Mesenchymal stem cell (in vitro differentiated cells and primary cell): ENCODE data around the gene HAUS3.
A peak's percentile ranks its signal among the peaks of the same experiment; 100 is the strongest.

ENCODE experiments used
- DNase-seq: peaks from one replicate; pipeline ENCODE4 v3.0.0-alpha.2; 2013
- H2AFZ ChIP-seq: one replicate; pipeline ENCODE4 v1.6.1; 2013; ENCODE audit warnings: low read depth, mild to moderate bottlenecking, control low read depth, inconsistent platforms, low read length, moderate library complexity
- H2AK5ac ChIP-seq: 2 replicates; pipeline ENCODE4 v1.6.1; 2013; ENCODE audit warnings: low read length, moderate library complexity, mild to moderate bottlenecking, inconsistent platforms; ENCODE audit not compliant: severe bottlenecking
- H2BK120ac ChIP-seq: one replicate; pipeline ENCODE4 v1.6.1; 2013; ENCODE audit warnings: low read depth, mild to moderate bottlenecking, inconsistent platforms, low read length, moderate library complexity
- H2BK12ac ChIP-seq, 2 experiments: one replicate each; pipeline ENCODE4 v1.6.1; 2013; ENCODE audit warnings: inconsistent platforms in 2 of 2, low read length in 2 of 2, mild to moderate bottlenecking in 2 of 2, moderate library complexity in 2 of 2, control low read depth in 1 of 2
- H2BK15ac ChIP-seq: one replicate; pipeline ENCODE4 v1.6.1; 2013; ENCODE audit warnings: mild to moderate bottlenecking, low read depth, inconsistent platforms; ENCODE audit not compliant: poor library complexity, severe bottlenecking
- H2BK5ac ChIP-seq: 2 replicates; pipeline ENCODE4 v1.6.1; 2013; ENCODE audit warnings: low read depth, mild to moderate bottlenecking, low read length, control low read depth, inconsistent platforms; ENCODE audit not compliant: poor library complexity, severe bottlenecking
- H3K14ac ChIP-seq, 2 experiments: one replicate each; pipeline ENCODE4 v1.6.1; 2013; ENCODE audit warnings: inconsistent platforms in 2 of 2, low read length in 2 of 2, control low read depth in 1 of 2, mild to moderate bottlenecking in 1 of 2, moderate library complexity in 1 of 2
- H3K18ac ChIP-seq, 2 experiments: one replicate each; pipeline ENCODE4 v1.6.1; 2013; ENCODE audit warnings: inconsistent platforms in 2 of 2, low read length in 2 of 2, control low read depth in 1 of 2, low read depth in 1 of 2, mild to moderate bottlenecking in 1 of 2
- H3K23ac ChIP-seq, 2 experiments: one replicate each; pipeline ENCODE4 v1.6.1; 2013; ENCODE audit warnings: inconsistent platforms in 2 of 2, low read length in 2 of 2, mild to moderate bottlenecking in 2 of 2, moderate library complexity in 2 of 2, control low read depth in 1 of 2
- H3K27ac ChIP-seq: 2 replicates; pipeline ENCODE4 v1.5.1; 2013; ENCODE audit warnings: mild to moderate bottlenecking, moderate library complexity, low read length, control low read depth, inconsistent platforms; ENCODE audit not compliant: poor library complexity, severe bottlenecking
- H3K27me3 ChIP-seq, 2 experiments: 2 replicates each; pipeline versions ENCODE4 v1.6.1 to v1.7.0; 2013; ENCODE audit warnings: low read length in 2 of 2, mild to moderate bottlenecking in 2 of 2, moderate library complexity in 2 of 2, control low read depth in 1 of 2, inconsistent platforms in 1 of 2; ENCODE audit not compliant: control insufficient read depth in 1 of 2, insufficient read depth in 1 of 2
- H3K36me3 ChIP-seq, 2 experiments: 2 replicates each; pipeline versions ENCODE4 v1.6.1 to v1.7.0; 2013; ENCODE audit warnings: low read length in 2 of 2, control low read depth in 1 of 2, inconsistent platforms in 1 of 2, low read depth in 1 of 2, mild to moderate bottlenecking in 1 of 2; ENCODE audit not compliant: insufficient read depth in 2 of 2, control insufficient read depth in 1 of 2
- H3K4ac ChIP-seq, 2 experiments: one replicate each; pipeline ENCODE4 v1.6.1; 2013; ENCODE audit warnings: inconsistent platforms in 2 of 2, low read length in 2 of 2, mild to moderate bottlenecking in 2 of 2, moderate library complexity in 2 of 2, control low read depth in 1 of 2, low read depth in 1 of 2
- H3K4me1 ChIP-seq: 2 replicates; pipeline ENCODE4 v1.6.1; 2013; ENCODE audit warnings: low read depth, low read length, control low read depth; ENCODE audit not compliant: control insufficient read depth, insufficient read depth
- H3K4me2 ChIP-seq: 2 replicates; pipeline ENCODE4 v1.6.1; 2013; ENCODE audit warnings: low read length, mild to moderate bottlenecking, inconsistent platforms; ENCODE audit not compliant: poor library complexity, severe bottlenecking
- H3K4me3 ChIP-seq, 2 experiments: 2 replicates each; pipeline versions ENCODE4 v1.5.1 to v1.7.0; 2013; ENCODE audit warnings: low read length in 2 of 2, mild to moderate bottlenecking in 2 of 2, control low read depth in 1 of 2, low read depth in 1 of 2; ENCODE audit not compliant: insufficient read depth in 1 of 2
- H3K79me1 ChIP-seq: replicated peaks from 2 replicates; pipeline ENCODE4 v1.6.1; 2013; ENCODE audit warnings: mild to moderate bottlenecking, control low read depth, low read length, inconsistent platforms; ENCODE audit not compliant: poor library complexity, severe bottlenecking
- H3K9ac ChIP-seq: 2 replicates; pipeline ENCODE4 v1.7.0; 2013; ENCODE audit warnings: mild to moderate bottlenecking, low read length, moderate library complexity
- H3K9me3 ChIP-seq: 2 replicates; pipeline ENCODE4 v1.7.0; 2013; ENCODE audit warnings: mild to moderate bottlenecking, low read length; ENCODE audit not compliant: control insufficient read depth
- H4K8ac ChIP-seq: one replicate; pipeline ENCODE4 v1.6.1; 2013; ENCODE audit warnings: inconsistent platforms, mild to moderate bottlenecking, low read length, moderate library complexity
- H4K91ac ChIP-seq: one replicate; pipeline ENCODE4 v1.6.1; 2013; ENCODE audit warnings: mild to moderate bottlenecking, low read length, inconsistent platforms
- WGBS: methylation state at CpG from one replicate; pipeline ENCODE4 v1.1.7; 2013; ENCODE audit warnings: mixed read lengths; 5-methylcytosine and 5-hydroxymethylcytosine counted together

HAUS3 gene

DNA sequence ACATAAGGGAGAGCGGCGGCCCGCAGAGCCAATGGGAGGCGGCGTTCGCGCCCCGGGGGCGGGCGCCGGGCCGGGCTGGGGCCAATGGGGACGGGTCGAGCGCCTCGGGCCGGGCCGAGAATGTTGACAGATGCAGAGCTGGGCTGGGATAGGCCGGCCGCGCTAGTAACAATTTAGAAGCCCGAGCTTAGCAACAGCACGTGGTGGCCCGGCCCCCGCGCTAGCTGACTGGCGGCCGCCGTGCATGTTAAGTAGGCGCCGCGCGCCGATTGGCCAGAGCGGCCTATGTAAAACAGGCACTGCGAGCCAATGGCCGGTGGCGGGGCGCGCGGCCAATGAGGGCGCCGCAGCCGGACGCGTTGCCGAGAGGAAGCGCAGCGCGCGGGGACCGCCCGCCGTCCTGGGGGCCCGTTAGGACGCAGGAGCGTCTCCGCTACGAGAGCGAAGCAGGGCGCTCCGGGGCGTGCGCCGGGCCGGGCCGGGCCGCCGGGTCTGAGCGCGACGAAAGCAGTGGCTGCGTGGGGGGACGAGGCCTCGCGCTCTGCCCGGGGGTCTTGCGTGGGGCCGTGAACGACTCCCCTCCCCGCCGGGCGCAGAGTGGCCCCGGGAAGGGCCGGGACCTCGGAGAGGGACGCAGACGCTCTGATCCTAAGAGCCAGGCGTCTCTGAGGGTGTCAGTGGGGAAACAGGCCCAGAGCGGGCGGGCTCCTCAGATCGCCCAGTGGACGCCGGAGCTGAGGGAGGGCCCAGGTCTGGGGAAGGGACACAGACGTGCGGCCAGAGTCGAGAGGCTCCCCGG, 20.4 kb upstream of the HAUS3 start:
- Histone ChIP-seq H3K4me1 (peaks cover 63% of the 10 kb centered on the region), H2BK12ac (peak overlapping the region in 1 of 2 experiments; percentile 77), H3K18ac (peak overlapping the region; percentile 82 to 98), H4K91ac (peak overlapping the region; percentile 95), H3K9ac (peak overlapping the region; percentile 92), H3K4ac (peak overlapping the region; percentile 88 to 98), H4K8ac (peak overlapping the region; percentile 95), H3K79me1 (peaks cover 13% of the 10 kb centered on the region), H2BK120ac (peak overlapping the region; percentile 69), H2AK5ac (peak overlapping the region; percentile 40), H3K36me3 (peaks cover 10 to 36% of the 10 kb centered on the region in 2 experiments), H3K14ac (peak overlapping the region in 1 of 2 experiments; percentile 96), H3K4me2 (peak overlapping the region; percentile 85), H3K23ac (peak overlapping the region in 1 of 2 experiments; percentile 60), H3K27me3 (no peaks in the 10 kb centered on the region), H3K9me3 (no peaks in the 10 kb centered on the region), H3K27ac (peak overlapping the region; percentile 77), H3K4me3 (peak overlapping the region; percentile 81 to 93), H2AFZ (peak overlapping the region; percentile 73), H2BK5ac (peak overlapping the region; percentile 85), H2BK15ac (peak overlapping the region; percentile 85)
- WGBS = 1% methylated on average over 97 of the region's 98 CpGs
- DNase-seq = peak; percentile 100

DNA sequence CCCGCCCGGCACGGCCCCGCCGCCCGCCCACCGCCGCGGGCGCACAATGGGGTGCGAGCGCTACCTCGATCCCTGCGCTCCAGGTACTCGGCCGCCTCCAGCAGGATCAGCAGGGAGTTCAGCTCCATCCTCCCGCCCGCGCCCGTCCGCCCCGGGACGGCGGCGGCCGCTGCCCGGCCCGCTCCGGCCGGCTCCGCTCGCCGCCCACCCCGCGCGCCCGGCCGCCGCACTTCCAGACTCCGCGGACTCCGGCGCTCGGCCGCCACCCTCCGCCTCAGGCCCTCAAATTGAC, 19.9 kb upstream of the HAUS3 start, which contains the start of gene MXD4:
Gene MXD4 (minus strand): TSS at position 257 of the 292 bp plus-strand sequence. CDS start 129 bp downstream, at position 128.
- Histone ChIP-seq H3K27ac (peak within 1 kb of the TSS; percentile 77), H3K36me3 (peaks cover 12 to 38% of the 10 kb centered on the region in 2 experiments), H3K4ac (peak within 1 kb of the TSS; percentile 88 to 98), H2AK5ac (peak within 1 kb of the TSS; percentile 40), H3K18ac (peak within 1 kb of the TSS; percentile 84 to 98), H3K23ac (peak within 1 kb of the TSS in 1 of 2 experiments; percentile 60), H2AFZ (peak within 1 kb of the TSS; percentile 73), H3K27me3 (no peaks in the 10 kb centered on the region), H3K9ac (peak within 1 kb of the TSS; percentile 92), H4K8ac (peak within 1 kb of the TSS; percentile 95), H4K91ac (peak within 1 kb of the TSS; percentile 95), H3K14ac (peak within 1 kb of the TSS in 1 of 2 experiments; percentile 96), H2BK12ac (peak within 1 kb of the TSS in 1 of 2 experiments; percentile 77), H3K79me1 (peaks cover 19% of the 10 kb centered on the region), H3K4me2 (peak within 1 kb of the TSS; percentile 98), H2BK120ac (peak within 1 kb of the TSS; percentile 87), H2BK15ac (peak within 1 kb of the TSS; percentile 85), H3K4me1 (peaks cover 65% of the 10 kb centered on the region), H3K4me3 (peak within 1 kb of the TSS; percentile 85 to 93), H2BK5ac (peak within 1 kb of the TSS; percentile 85), H3K9me3 (no peaks in the 10 kb centered on the region)
- WGBS = under 1% methylated on average over 35 of the region's 46 CpGs
- no peak for DNase-seq

DNA sequence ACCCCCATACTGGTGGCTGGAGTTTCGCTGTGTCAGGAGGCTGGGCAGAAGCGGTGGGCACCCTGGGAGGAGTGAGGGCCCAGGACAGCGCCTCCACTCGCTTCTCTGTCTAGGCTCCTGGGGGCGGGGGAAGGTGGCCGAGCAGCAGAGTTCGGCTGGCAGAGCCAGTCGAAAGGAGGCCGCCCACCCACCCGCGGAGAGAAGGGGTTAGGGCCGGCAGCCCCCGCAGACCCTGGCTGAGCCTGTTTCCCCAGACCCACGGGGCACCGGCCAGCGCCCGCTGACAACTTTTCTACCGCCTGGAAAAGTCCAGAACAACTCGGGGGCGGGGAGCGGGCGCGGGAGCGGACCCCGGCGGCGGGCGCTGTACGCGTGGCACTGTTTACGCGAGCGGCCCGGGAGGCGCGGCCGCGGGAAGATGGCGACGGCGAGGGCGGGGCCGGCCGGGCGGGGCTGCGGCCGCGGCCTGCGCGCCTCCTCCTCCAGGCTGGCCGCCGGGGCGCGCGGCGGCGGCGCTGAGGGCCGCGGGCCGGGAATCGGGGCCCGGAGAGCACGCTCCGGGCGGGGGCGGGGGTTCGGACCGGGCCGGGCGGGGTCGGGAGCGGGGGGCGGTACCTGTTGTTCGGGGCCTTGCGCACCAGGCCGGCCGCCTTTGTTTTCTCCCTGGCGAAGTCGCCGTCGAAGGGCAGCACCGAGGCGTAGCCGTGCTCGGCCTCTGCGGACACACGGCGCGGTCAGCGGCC, 19.4 kb upstream of the HAUS3 start:
- Histone ChIP-seq H2BK15ac (peak overlapping the region; percentile 76), H4K91ac (peak overlapping the region; percentile 93), H3K14ac (peak overlapping the region in 1 of 2 experiments; percentile 96), H4K8ac (peak overlapping the region; percentile 67), H3K4ac (peak overlapping the region; percentile 74 to 98), H3K36me3 (peaks cover 12 to 43% of the 10 kb centered on the region in 2 experiments), H3K23ac (peak overlapping the region in 1 of 2 experiments; percentile 60), H3K4me1 (peaks cover 68% of the 10 kb centered on the region), H3K4me2 (peak overlapping the region; percentile 98), H3K9ac (peak overlapping the region; percentile 90), H3K4me3 (peak overlapping the region; percentile 85 to 93), H3K79me1 (peaks cover 23% of the 10 kb centered on the region), H2BK12ac (peak overlapping the region in 1 of 2 experiments; percentile 59), H2BK5ac (peak overlapping the region; percentile 85), H2AFZ (no peak overlapping the region), H3K18ac (peak overlapping the region; percentile 84 to 98), H3K27me3 (no peaks in the 10 kb centered on the region), H3K9me3 (no peaks in the 10 kb centered on the region), H2BK120ac (peak overlapping the region; percentile 87), H2AK5ac (no peak overlapping the region), H3K27ac (peak overlapping the region; percentile 38)
- 1% methylated on average over 41 of the region's 91 CpGs for WGBS
- peak; percentile 47 for DNase-seq
